ENCODE measurements around the gene SLC7A10.

SLC7A10 gene

DNA sequence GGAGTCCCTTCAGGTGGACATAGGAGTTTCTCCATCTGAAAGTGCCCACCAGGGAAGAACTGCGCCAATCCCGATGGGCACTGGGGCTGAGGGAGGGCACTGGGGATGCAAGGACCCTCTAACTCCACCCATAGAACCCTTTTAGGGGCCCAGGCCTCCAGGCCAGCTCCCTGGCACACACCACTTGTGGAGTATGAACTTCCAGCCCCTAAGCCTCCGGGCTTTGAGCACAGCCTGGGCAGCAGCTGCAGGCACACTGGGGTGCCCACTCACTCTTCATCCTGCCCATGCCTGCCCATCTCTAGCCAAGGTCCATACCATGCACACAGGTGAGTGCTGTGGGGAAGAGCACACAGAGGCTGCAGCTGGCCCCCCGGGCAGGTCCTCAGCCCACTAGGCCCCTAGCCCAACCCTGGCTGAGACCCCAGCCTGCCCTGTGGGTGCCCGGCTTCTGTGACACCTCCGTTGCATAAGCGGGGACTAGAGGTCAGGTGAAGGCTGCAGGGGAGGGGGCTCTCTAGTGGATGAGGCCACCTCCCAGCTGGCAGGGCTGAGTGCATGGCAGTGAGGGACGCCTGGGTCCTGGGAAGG lies 14.6 kb upstream of the SLC7A10 start:
- Mint-ChIP-seq H3K36me3 (ENCODE audit: insufficient read depth) (no peaks in the 10 kb centered on the region), H3K27ac (peak overlapping the region; percentile 94 to 95), H3K4me3 (peak overlapping the region; percentile 29 to 73), H3K27me3 (no peaks in the 10 kb centered on the region), H3K4me1 (ENCODE audit: low read depth in 2 of 2) (peaks cover 21 to 22% of the 10 kb centered on the region in 2 donors), H3K9me3 (no peaks in the 10 kb centered on the region)
- DNase-seq: no peak
- ATAC-seq (replicated peaks): no peak

DNA sequence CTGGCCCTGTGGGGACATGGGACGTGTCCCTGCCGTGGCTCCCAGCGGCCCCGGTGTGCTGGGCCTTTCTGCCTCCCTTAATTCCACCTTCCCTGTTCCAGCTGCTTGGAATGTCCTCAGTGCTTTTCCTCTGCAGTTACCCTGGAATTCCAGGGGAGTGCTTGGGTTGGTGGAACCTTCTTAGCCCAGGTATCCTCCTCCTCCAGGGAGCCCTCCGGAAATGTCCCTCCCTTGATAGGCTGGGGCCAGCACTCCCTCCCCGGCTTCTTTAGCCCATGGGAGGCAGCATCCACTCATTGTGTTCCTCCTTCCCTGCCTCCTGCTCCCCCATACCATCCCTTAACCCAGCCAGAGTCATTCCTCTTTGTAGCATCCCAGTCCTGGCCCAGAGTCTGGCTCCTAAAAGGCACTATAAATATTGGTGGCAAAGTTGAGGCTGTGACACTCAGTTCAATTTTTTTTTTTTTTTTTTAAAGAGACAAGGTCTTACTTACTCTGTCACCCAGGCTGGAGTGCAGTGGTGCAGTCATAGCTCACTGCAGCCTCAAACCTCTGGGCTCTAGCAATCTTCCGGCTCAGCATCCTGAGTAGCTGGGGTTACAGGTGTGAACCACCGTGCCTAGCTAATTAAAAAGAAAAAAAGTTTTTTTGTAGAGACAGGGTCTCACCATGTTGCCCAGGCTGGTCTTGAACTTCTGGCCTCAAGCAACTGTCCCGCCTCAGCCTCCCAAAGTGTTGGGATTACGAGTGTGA lies 13.7 kb upstream of the SLC7A10 start:
- peak overlapping the region; percentile 73 to 75 for H3K4me3 Mint-ChIP-seq

DNA sequence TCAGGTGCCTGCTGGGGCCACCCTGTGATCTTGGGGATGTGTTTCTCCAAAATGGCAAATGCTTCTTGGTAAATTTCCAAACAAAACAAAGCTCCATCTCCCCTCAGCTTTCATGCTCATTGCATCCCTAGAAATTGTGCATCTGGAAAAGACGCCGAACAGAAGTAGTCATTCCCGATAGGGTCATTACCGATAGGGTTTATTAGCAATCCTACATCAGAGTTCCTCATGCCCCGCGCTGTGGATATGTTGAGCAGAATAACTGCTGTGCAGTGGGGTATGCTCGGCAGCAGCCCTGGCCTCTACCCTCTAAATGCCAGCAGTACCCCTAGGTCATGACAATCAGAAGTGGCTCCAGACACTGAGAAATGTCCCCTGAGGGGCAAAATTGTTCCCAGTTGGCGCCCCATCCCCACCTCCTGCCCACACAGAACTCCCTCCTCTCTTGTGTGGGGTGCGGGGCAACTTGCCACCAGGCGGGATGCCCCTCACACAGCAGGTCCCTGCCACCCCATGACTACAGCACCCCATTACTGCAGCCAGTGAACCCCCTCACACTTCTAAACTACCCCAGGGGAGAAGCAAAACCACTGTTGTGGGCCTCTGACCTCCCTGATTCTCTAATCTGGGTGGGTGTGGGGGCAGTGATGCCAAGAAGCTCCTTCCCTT lies 13.0 kb upstream of the SLC7A10 start:
- H3K9me3 Mint-ChIP-seq: no peaks in the 10 kb centered on the region
- H3K4me1 Mint-ChIP-seq (ENCODE audit: low read depth in 2 of 2): peaks cover 24 to 25% of the 10 kb centered on the region in 2 donors
- H3K4me3 Mint-ChIP-seq: peak overlapping the region in 1 of 2 donors; percentile 73
- H3K36me3 Mint-ChIP-seq (ENCODE audit: insufficient read depth): no peaks in the 10 kb centered on the region
- DNase-seq (no peak), ATAC-seq (replicated peaks) (no peak)
- H3K27ac Mint-ChIP-seq: peak overlapping the region; percentile 94 to 95
- H3K27me3 Mint-ChIP-seq: no peaks in the 10 kb centered on the region

More for the DNA sequence above, 13.7 kb upstream of the SLC7A10 start:
- Mint-ChIP-seq H3K27me3 (no peaks in the 10 kb centered on the region), H3K27ac (peak overlapping the region; percentile 94 to 95), H3K9me3 (no peaks in the 10 kb centered on the region), H3K36me3 (ENCODE audit: insufficient read depth) (no peaks in the 10 kb centered on the region), H3K4me1 (ENCODE audit: low read depth in 2 of 2) (peaks cover 24 to 25% of the 10 kb centered on the region in 2 donors)
- ATAC-seq (replicated peaks) (peak; percentile 59), DNase-seq (peak in 2 of 3 experiments; percentile 12 to 15)

DNA sequence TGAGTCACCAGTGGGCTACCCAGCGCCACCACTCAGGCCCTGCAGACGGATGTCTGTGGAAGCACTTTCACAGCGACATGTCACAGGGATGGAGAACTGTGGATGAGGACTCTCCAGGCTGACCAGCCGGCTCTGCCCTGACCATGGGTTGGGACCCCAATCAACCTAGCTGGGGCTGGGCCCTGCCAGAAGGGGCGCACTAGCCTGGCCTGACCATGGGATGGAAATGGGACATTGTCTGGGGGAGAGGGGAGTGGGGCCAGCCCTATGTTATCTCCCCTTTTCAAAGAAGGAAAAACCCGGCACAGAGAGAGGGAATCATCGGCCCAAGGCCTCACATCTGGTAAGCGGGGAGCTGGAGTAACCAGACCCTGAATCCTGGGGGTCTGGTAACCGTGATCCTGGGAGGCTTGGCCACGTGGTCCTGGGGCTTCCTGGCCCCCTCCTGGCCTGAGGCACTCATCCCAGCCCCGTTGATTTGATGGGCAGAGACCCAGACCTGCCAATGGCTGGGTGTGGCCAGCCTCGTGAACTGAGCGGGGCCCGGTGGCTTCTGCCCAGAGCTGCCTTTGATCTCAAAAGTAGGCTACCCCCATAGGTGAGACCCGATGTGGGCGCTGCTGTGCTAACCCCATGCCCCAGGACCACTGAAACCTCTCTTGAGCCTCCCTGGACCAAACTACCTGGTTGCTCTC lies 11.2 kb upstream of the SLC7A10 start:
- Mint-ChIP-seq H3K27me3 (no peaks in the 10 kb centered on the region), H3K4me3 (peak overlapping the region in 1 of 2 donors; percentile 30), H3K36me3 (ENCODE audit: insufficient read depth) (no peaks in the 10 kb centered on the region), H3K4me1 (ENCODE audit: low read depth in 2 of 2) (peaks cover 24 to 25% of the 10 kb centered on the region in 2 donors), H3K27ac (no peak overlapping the region), H3K9me3 (no peaks in the 10 kb centered on the region)
- DNase-seq (no peak), ATAC-seq (replicated peaks) (no peak)

DNA sequence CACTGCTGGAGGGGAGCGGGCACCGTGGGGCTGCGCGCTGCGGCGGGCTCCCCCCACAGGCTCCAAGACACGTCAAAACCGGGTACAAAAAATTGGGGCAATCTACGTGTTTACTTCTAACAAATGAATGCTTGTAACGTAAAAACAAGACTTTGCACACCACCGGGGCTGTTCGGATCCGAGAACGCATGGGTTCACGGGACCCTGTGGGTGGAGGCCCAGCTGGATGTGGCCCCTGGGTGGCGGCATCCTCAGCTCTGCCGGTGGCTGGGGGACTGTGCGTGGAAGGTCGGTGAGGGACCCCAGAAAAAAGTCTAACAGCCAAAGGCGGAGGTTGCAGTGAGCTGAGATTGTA lies 10.3 kb upstream of the SLC7A10 start:
- peaks cover 23 to 24% of the 10 kb centered on the region in 2 donors for H3K4me1 Mint-ChIP-seq (ENCODE audit: low read depth in 2 of 2)
- no peaks in the 10 kb centered on the region for H3K36me3 Mint-ChIP-seq (ENCODE audit: insufficient read depth)
- H3K27ac Mint-ChIP-seq: no peak overlapping the region
- H3K27me3 Mint-ChIP-seq: peaks cover under 1 to 2% of the 10 kb centered on the region in 2 donors
- ATAC-seq (replicated peaks) (peak; percentile 39), DNase-seq (peak in 1 of 3 experiments; percentile 9)
- peak overlapping the region in 1 of 2 donors; percentile 82 for H3K4me3 Mint-ChIP-seq
- no peaks in the 10 kb centered on the region for H3K9me3 Mint-ChIP-seq

DNA sequence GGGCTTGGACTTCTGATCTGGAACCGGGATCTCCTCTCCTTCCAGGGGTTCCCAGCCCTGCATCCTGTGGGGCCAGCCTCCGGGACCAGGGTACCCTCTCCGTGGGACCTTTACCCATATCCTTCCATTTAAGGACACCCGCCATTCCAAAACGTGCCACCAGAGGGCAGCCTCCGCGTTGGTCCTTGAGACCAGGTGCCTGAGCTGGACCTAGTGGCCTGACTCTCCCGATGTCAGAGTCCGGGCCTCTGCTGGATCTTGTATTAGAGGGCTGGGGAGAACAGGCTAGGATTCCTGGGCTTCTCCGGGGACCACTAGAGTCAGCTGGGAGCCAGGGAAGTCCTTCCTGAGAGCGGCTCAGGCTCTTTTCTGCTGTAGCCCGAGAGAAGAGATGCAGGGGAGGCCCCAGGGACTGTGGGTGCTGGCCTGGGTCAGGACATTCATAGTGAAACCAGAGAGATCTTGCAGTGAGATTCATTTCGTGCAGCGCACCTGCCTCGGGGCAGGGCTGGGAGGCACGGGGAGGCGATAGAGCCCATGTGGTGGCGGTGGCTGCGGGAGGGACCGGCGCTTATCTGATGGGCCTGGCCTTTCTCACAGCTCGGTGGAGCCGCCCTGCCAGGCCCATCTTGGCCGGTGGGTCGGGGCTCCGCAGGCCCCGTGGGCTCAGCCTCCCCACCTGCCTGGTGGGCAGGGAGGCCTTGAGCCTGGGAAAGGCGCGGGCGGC lies 9.8 kb upstream of the SLC7A10 start:
- Mint-ChIP-seq H3K36me3 (ENCODE audit: insufficient read depth) (no peaks in the 10 kb centered on the region), H3K9me3 (no peaks in the 10 kb centered on the region), H3K27me3 (peaks cover 6 to 7% of the 10 kb centered on the region in 2 donors), H3K4me3 (peak overlapping the region; percentile 75 to 82), H3K4me1 (ENCODE audit: low read depth in 2 of 2) (peaks cover 23 to 24% of the 10 kb centered on the region in 2 donors), H3K27ac (peak overlapping the region; percentile 25 to 66)
- DNase-seq: peak; percentile 72 to 80 (median 80)
- peak; percentile 52 for ATAC-seq (replicated peaks)

DNA sequence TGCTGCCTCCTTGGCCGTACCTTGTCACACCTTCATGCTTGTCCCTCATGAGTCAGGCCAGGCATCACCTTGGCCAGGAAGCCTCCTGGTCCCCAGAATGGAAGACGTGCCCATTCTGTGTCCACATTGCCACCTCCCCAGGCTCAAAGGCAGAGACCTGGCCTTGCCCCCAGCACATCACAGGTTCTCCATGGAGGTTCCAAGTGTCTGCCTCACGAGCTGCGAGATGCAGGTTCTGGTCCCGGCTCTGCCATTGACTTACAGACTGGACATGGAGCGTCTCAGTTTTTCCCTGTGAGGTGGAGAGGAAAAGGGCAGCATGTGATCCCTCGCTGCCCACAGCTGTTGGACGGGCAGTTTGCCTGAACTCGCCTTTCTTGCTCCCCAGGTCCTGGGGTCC lies 9.1 kb upstream of the SLC7A10 start:
- no peak for ATAC-seq (replicated peaks)
- H3K27me3 Mint-ChIP-seq: peaks cover 7 to 10% of the 10 kb centered on the region in 2 donors
- no peak overlapping the region for H3K27ac Mint-ChIP-seq
- H3K36me3 Mint-ChIP-seq (ENCODE audit: insufficient read depth): no peaks in the 10 kb centered on the region
- H3K4me3 Mint-ChIP-seq: no peak overlapping the region
- DNase-seq: no peak
- no peaks in the 10 kb centered on the region for H3K9me3 Mint-ChIP-seq
- peaks cover 17 to 18% of the 10 kb centered on the region in 2 donors for H3K4me1 Mint-ChIP-seq (ENCODE audit: low read depth in 2 of 2)

DNA sequence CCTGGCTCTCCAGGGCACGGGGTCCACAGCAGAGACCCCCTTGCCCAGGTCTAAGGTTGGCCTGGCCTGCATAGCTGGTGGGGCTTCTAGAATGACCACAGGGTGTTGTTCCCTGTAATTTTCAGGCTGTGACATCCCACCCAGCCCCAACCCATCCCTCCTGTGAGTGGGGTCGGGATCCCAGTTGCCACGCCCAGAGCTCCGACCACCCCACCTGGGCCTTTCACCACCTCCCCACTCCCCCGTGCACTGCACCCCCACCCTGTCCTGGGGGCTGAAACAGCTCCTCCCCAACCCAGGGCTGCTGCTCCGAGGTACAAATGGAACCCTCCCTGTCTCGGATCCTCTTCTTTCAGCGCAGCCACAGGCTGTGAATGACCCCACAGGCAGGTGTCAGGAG lies 8.4 kb upstream of the SLC7A10 start:
- H3K27ac Mint-ChIP-seq: no peak overlapping the region
- no peak overlapping the region for H3K4me3 Mint-ChIP-seq
- peaks cover 11 to 12% of the 10 kb centered on the region in 2 donors for H3K4me1 Mint-ChIP-seq (ENCODE audit: low read depth in 2 of 2)
- no peaks in the 10 kb centered on the region for H3K36me3 Mint-ChIP-seq (ENCODE audit: insufficient read depth)
- ATAC-seq (replicated peaks) (no peak), DNase-seq (no peak)
- H3K27me3 Mint-ChIP-seq: peaks cover 7 to 10% of the 10 kb centered on the region in 2 donors
- H3K9me3 Mint-ChIP-seq: no peaks in the 10 kb centered on the region

DNA sequence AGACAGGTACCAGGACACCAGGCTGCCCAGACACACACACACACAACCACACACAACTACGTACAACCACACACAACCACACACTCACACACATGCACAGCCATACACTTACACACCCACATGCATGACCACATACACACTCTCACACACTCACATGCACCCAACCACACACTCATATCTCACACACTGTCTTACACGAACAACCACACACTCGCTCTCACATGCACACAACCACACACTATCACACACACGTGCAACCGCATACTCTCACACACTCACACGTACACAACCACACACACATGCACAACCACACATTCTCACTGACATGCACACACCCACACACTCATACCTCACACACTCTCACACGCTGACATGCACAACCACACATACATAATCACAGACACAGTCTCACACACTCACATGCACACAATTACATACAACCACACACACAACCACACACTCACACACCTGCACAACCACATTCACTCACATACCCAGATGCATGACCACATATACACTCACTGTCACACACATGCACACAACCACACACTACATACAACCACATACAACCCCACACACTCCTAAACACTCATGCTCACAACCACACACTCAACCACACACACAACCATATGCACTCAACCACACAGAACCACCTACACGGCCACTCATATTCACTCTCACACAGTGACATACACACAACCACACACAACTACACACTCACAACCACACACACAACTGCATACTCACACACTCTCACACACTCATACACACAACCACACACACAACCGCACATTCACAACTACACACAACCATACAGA lies 7.6 kb upstream of the SLC7A10 start:
- H3K27ac Mint-ChIP-seq: no peak overlapping the region
- H3K9me3 Mint-ChIP-seq: peaks cover 5% of the 10 kb centered on the region in 2 donors
- ATAC-seq (replicated peaks): no peak
- no peak overlapping the region for H3K4me3 Mint-ChIP-seq
- H3K27me3 Mint-ChIP-seq: peaks cover 15 to 17% of the 10 kb centered on the region in 2 donors
- DNase-seq: no peak
- peaks cover 6 to 7% of the 10 kb centered on the region in 2 donors for H3K4me1 Mint-ChIP-seq (ENCODE audit: low read depth in 2 of 2)
- no peaks in the 10 kb centered on the region for H3K36me3 Mint-ChIP-seq (ENCODE audit: insufficient read depth)

DNA sequence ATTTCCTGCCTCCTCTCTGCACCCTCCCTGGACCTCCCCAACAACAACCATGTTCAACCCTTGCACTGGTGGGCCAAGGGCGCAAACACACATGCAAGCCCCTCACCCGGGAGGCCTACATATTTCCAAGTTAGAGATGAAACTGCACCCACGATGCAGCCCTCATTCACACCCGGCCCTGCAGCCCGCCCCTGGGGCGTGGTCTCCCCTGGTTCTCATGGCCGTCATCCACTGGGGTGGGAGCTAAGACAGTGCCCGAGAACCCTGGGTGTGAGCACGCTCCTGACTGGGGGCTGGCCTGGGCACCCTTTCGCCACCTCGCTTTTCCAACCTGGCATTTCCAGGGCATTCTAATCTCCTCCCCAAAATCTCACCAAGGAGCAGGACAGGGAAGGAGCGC lies 7.0 kb upstream of the SLC7A10 start:
- Mint-ChIP-seq H3K27me3 (peaks cover 21 to 23% of the 10 kb centered on the region in 2 donors), H3K27ac (no peak overlapping the region), H3K4me3 (no peak overlapping the region), H3K9me3 (peaks cover 5 to 11% of the 10 kb centered on the region in 2 donors), H3K4me1 (ENCODE audit: low read depth in 2 of 2) (peaks cover 6 to 7% of the 10 kb centered on the region in 2 donors), H3K36me3 (ENCODE audit: insufficient read depth) (no peaks in the 10 kb centered on the region)
- DNase-seq: no peak
- no peak for ATAC-seq (replicated peaks)

DNA sequence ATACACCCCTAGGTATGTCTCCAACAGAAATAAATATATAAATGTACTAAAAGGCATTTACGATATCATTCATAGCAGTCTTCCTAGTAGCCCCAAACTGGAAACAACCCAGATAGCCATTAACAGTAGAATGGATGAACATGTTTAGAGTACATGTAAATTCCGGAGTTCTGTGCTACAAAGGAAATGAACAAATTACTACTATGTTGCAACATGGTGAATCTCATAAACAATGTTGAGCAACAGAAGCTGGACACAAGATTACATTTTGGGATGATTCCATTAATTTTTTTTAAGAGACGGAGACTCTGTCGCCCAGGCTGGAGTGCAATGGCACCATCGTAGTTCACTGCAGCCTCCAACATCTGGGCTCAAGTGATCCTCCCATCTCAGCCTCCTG lies 5.9 kb upstream of the SLC7A10 start:
- DNase-seq: no peak
- ATAC-seq (replicated peaks): no peak
- Mint-ChIP-seq H3K4me1 (ENCODE audit: low read depth in 2 of 2) (peaks cover 6 to 7% of the 10 kb centered on the region in 2 donors), H3K27me3 (peaks cover 30 to 34% of the 10 kb centered on the region in 2 donors), H3K36me3 (ENCODE audit: insufficient read depth) (no peaks in the 10 kb centered on the region), H3K4me3 (no peak overlapping the region), H3K27ac (no peak overlapping the region), H3K9me3 (peaks cover 5 to 13% of the 10 kb centered on the region in 2 donors)

DNA sequence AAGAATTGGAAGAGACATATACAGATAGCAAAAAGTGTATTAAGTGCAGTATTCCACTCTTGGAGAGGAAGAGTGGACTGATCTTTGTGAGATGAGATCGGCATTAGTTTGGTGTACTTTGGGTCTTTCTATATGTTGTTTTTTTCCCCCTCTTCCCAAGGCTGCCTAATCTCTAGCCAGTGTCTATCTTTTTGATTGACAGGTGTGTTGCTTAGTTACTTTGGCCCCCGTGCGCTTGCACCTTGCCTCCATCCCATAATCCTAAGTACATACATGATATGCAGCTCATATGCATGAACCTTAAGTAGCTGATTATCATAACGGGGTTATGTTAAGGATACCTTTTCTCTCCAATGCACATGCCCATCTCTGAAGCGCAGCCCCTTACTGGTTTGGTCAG lies 4.3 kb upstream of the SLC7A10 start:
- Mint-ChIP-seq H3K4me1 (ENCODE audit: low read depth in 2 of 2) (peaks cover 4 to 8% of the 10 kb centered on the region in 2 donors), H3K36me3 (ENCODE audit: insufficient read depth) (no peaks in the 10 kb centered on the region), H3K4me3 (no peak overlapping the region), H3K27ac (no peak overlapping the region), H3K27me3 (peaks cover 41 to 50% of the 10 kb centered on the region in 2 donors), H3K9me3 (peaks cover 5 to 13% of the 10 kb centered on the region in 2 donors)
- ATAC-seq (replicated peaks): no peak
- no peak for DNase-seq

All from effector memory CD8-positive, alpha-beta T cell (primary cell).